Measurements from ENCODE around the gene WEE1. TPM values are rescaled to one million over a fixed set of nuclear protein-coding genes. Genes with fewer than 3 reads are reported as not detected.
A peak's percentile ranks its signal among the peaks of the same experiment; 100 is the strongest.
"Not testable (repeated sequence)": the region's sequence is repeated elsewhere in the genome, so short reads cannot be mapped to it uniquely, and the experiment has no call there.

Gene WEE1
- total RNA-seq, 1 experiment from 2014 or later, result 107 TPM

GRCh38 chr11:9596926-9597464, 23.5 kb downstream of the WEE1 start:
- Histone ChIP-seq H3K4me3 (ENCODE audit: low read length) (peak overlapping the region; percentile 22; the same call in 1 of the 2 replicates), H3K27me3 (ENCODE audit: low read length) (no peaks in the 10 kb centered on the region), H3K9me3 (ENCODE audit: low read length) (no peaks in the 10 kb centered on the region), H3K9me2 (replicated peaks; ENCODE audit: insufficient read depth, low read length) (no peaks in the 10 kb centered on the region), H3K79me2 (ENCODE audit: low read length) (no peaks in the 10 kb centered on the region), H3K4me1 (ENCODE audit: low read length) (peaks cover 65% of the 10 kb centered on the region), H2AFZ (ENCODE audit: low read length) (peak overlapping the region; percentile 5; the same call in 1 of the 2 replicates), H4K20me1 (ENCODE audit: insufficient read depth, low read depth, low read length) (no peaks in the 10 kb centered on the region), H3K36me3 (ENCODE audit: insufficient read depth, low read length) (no peaks in the 10 kb centered on the region), H3K9ac (ENCODE audit: low read length) (peak overlapping the region; percentile 39), H3K27ac (ENCODE audit: low read length) (peak overlapping the region; percentile 95), H3K4me2 (ENCODE audit: low read depth, low read length, poor library complexity, severe bottlenecking) (peak overlapping the region; percentile 87)
- DNase-seq, result peak; percentile 58

- Histone ChIP-seq H2AFZ (ENCODE audit: low read length) (no peak overlapping the region), H3K4me2 (ENCODE audit: low read depth, low read length, poor library complexity, severe bottlenecking) (peak overlapping the region; percentile 72), H3K9me2 (replicated peaks; ENCODE audit: insufficient read depth, low read length) (no peaks in the 10 kb centered on the region), H3K27ac (ENCODE audit: low read length) (peak overlapping the region; percentile 94), H4K20me1 (ENCODE audit: insufficient read depth, low read depth, low read length) (no peaks in the 10 kb centered on the region), H3K4me1 (ENCODE audit: low read length) (peaks cover 69% of the 10 kb centered on the region), H3K36me3 (ENCODE audit: insufficient read depth, low read length) (no peaks in the 10 kb centered on the region), H3K4me3 (ENCODE audit: low read length) (peak overlapping the region; percentile 66; the same call in 1 of the 2 replicates), H3K27me3 (ENCODE audit: low read length) (no peaks in the 10 kb centered on the region), H3K79me2 (ENCODE audit: low read length) (no peaks in the 10 kb centered on the region), H3K9me3 (ENCODE audit: low read length) (no peaks in the 10 kb centered on the region), H3K9ac (ENCODE audit: low read length) (peak overlapping the region; percentile 83)
- no peak for DNase-seq
Measured at GRCh38 chr11:9600166-9600565, 26.7 kb downstream of the WEE1 start.

GRCh38 chr11:9600644-9601036, 27.2 kb downstream of the WEE1 start:
- H3K27me3 ChIP-seq (ENCODE audit: low read length), result no peaks in the 10 kb centered on the region
- peak overlapping the region; percentile 83 for H3K9ac ChIP-seq (ENCODE audit: low read length)
- peaks cover 69% of the 10 kb centered on the region for H3K4me1 ChIP-seq (ENCODE audit: low read length)
- no peak overlapping the region for H2AFZ ChIP-seq (ENCODE audit: low read length)
- H4K20me1 ChIP-seq (ENCODE audit: insufficient read depth, low read depth, low read length), result no peaks in the 10 kb centered on the region
- H3K79me2 ChIP-seq (ENCODE audit: low read length), result no peaks in the 10 kb centered on the region
- no peaks in the 10 kb centered on the region for H3K36me3 ChIP-seq (ENCODE audit: insufficient read depth, low read length)
- no peaks in the 10 kb centered on the region for H3K9me2 ChIP-seq (replicated peaks; ENCODE audit: insufficient read depth, low read length)
- peak overlapping the region; percentile 66 for H3K4me3 ChIP-seq (ENCODE audit: low read length)
- no peaks in the 10 kb centered on the region for H3K9me3 ChIP-seq (ENCODE audit: low read length)
- no peak for DNase-seq
- H3K4me2 ChIP-seq (ENCODE audit: low read depth, low read length, poor library complexity, severe bottlenecking), result peak overlapping the region; percentile 72
- H3K27ac ChIP-seq (ENCODE audit: low read length), result peak overlapping the region; percentile 94

- Histone ChIP-seq H3K4me1 (ENCODE audit: low read length) (peaks cover 65% of the 10 kb centered on the region), H3K9me2 (replicated peaks; ENCODE audit: insufficient read depth, low read length) (no peaks in the 10 kb centered on the region), H3K4me2 (ENCODE audit: low read depth, low read length, poor library complexity, severe bottlenecking) (peak overlapping the region; percentile 72), H3K36me3 (ENCODE audit: insufficient read depth, low read length) (no peaks in the 10 kb centered on the region), H2AFZ (ENCODE audit: low read length) (no peak overlapping the region), H3K27ac (ENCODE audit: low read length) (peak overlapping the region; percentile 94), H3K79me2 (ENCODE audit: low read length) (no peaks in the 10 kb centered on the region), H4K20me1 (ENCODE audit: insufficient read depth, low read depth, low read length) (no peaks in the 10 kb centered on the region), H3K27me3 (ENCODE audit: low read length) (no peaks in the 10 kb centered on the region), H3K9me3 (ENCODE audit: low read length) (no peaks in the 10 kb centered on the region), H3K4me3 (ENCODE audit: low read length) (peak overlapping the region; percentile 66), H3K9ac (ENCODE audit: low read length) (peak overlapping the region; percentile 83)
- peak; percentile 92 for DNase-seq
Measured at GRCh38 chr11:9601037-9601875, 27.8 kb downstream of the WEE1 start.

GRCh38 chr11:9601876-9602199, 28.4 kb downstream of the WEE1 start:
- Histone ChIP-seq H3K4me3 (ENCODE audit: low read length) (peak overlapping the region; percentile 66), H3K9ac (ENCODE audit: low read length) (peak overlapping the region; percentile 83), H3K36me3 (ENCODE audit: insufficient read depth, low read length) (no peaks in the 10 kb centered on the region), H2AFZ (ENCODE audit: low read length) (no peak overlapping the region), H4K20me1 (ENCODE audit: insufficient read depth, low read depth, low read length) (no peaks in the 10 kb centered on the region), H3K4me1 (ENCODE audit: low read length) (peaks cover 61% of the 10 kb centered on the region), H3K4me2 (ENCODE audit: low read depth, low read length, poor library complexity, severe bottlenecking) (peak overlapping the region; percentile 72), H3K27ac (ENCODE audit: low read length) (peak overlapping the region; percentile 94), H3K27me3 (ENCODE audit: low read length) (no peaks in the 10 kb centered on the region), H3K9me3 (ENCODE audit: low read length) (no peaks in the 10 kb centered on the region), H3K9me2 (replicated peaks; ENCODE audit: insufficient read depth, low read length) (no peaks in the 10 kb centered on the region), H3K79me2 (ENCODE audit: low read length) (no peaks in the 10 kb centered on the region)
- no peak for DNase-seq

- H3K9ac ChIP-seq (ENCODE audit: low read length), result not testable (repeated sequence)
- peak overlapping the region; percentile 46 for H3K27ac ChIP-seq (ENCODE audit: low read length)
Measured at GRCh38 chr11:9603214-9603613, 29.7 kb downstream of the WEE1 start.

GRCh38 chr11:9604134-9604533, 30.7 kb downstream of the WEE1 start:
- Histone ChIP-seq H3K9me3 (ENCODE audit: low read length) (no peaks in the 10 kb centered on the region), H2AFZ (ENCODE audit: low read length) (peak overlapping the region; percentile 2; the same call in 1 of the 2 replicates), H3K79me2 (ENCODE audit: low read length) (no peaks in the 10 kb centered on the region), H3K9ac (ENCODE audit: low read length) (no peak overlapping the region), H3K4me1 (ENCODE audit: low read length) (peaks cover 70% of the 10 kb centered on the region), H4K20me1 (ENCODE audit: insufficient read depth, low read depth, low read length) (no peaks in the 10 kb centered on the region), H3K27me3 (ENCODE audit: low read length) (no peaks in the 10 kb centered on the region), H3K36me3 (ENCODE audit: insufficient read depth, low read length) (no peaks in the 10 kb centered on the region), H3K9me2 (replicated peaks; ENCODE audit: insufficient read depth, low read length) (no peaks in the 10 kb centered on the region), H3K4me3 (ENCODE audit: low read length) (no peak overlapping the region), H3K4me2 (ENCODE audit: low read depth, low read length, poor library complexity, severe bottlenecking) (no peak overlapping the region), H3K27ac (ENCODE audit: low read length) (peak overlapping the region; percentile 46)
- no peak for DNase-seq

More at GRCh38 chr11:9603214-9603613, 29.7 kb downstream of the WEE1 start:
- not testable (repeated sequence) for H3K4me2 ChIP-seq (ENCODE audit: low read depth, low read length, poor library complexity, severe bottlenecking); H3K36me3 ChIP-seq (ENCODE audit: insufficient read depth, low read length); H3K9me3 ChIP-seq (ENCODE audit: low read length); H4K20me1 ChIP-seq (ENCODE audit: insufficient read depth, low read depth, low read length); H3K9me2 ChIP-seq (replicated peaks; ENCODE audit: insufficient read depth, low read length); H3K27me3 ChIP-seq (ENCODE audit: low read length); H3K4me3 ChIP-seq (ENCODE audit: low read length); H3K79me2 ChIP-seq (ENCODE audit: low read length); DNase-seq
- Histone ChIP-seq H2AFZ (ENCODE audit: low read length) (peak overlapping the region; percentile 2; the same call in 1 of the 2 replicates), H3K4me1 (ENCODE audit: low read length) (peaks cover 62% of the 10 kb centered on the region)

GRCh38 chr11:9605742-9606141, 32.3 kb downstream of the WEE1 start:
- Histone ChIP-seq H3K9ac (ENCODE audit: low read length) (no peak overlapping the region), H3K27ac (ENCODE audit: low read length) (peak overlapping the region; percentile 50), H3K9me3 (ENCODE audit: low read length) (no peaks in the 10 kb centered on the region), H3K79me2 (ENCODE audit: low read length) (no peaks in the 10 kb centered on the region), H2AFZ (ENCODE audit: low read length) (no peak overlapping the region), H3K9me2 (replicated peaks; ENCODE audit: insufficient read depth, low read length) (no peaks in the 10 kb centered on the region), H4K20me1 (ENCODE audit: insufficient read depth, low read depth, low read length) (no peaks in the 10 kb centered on the region), H3K4me2 (ENCODE audit: low read depth, low read length, poor library complexity, severe bottlenecking) (no peak overlapping the region), H3K4me1 (ENCODE audit: low read length) (peaks cover 72% of the 10 kb centered on the region), H3K4me3 (ENCODE audit: low read length) (no peak overlapping the region), H3K27me3 (ENCODE audit: low read length) (no peaks in the 10 kb centered on the region), H3K36me3 (ENCODE audit: insufficient read depth, low read length) (no peaks in the 10 kb centered on the region)
- DNase-seq, result peak; percentile 35
